Measurements from ENCODE around the gene ZBTB21. TPM values are rescaled to one million over a fixed set of nuclear protein-coding genes. Genes with fewer than 3 reads are reported as not detected.

ZBTB21 gene
- total and polyA plus RNA-seq, 2 of the 8 experiments (the other 6 are each of a cell fraction or from before 2014, with no cell fraction given) = 3.9 to 17.8 TPM

- H3K4me3 ChIP-seq (ENCODE audit: extremely low read depth in 1 of 4, insufficient read depth in 2 of 4, low read depth in 3 of 4, low read length in 4 of 4) = no peak overlapping the region
- no peaks in the 10 kb centered on the region for H3K79me2 ChIP-seq (ENCODE audit: control insufficient read depth in 1 of 2, insufficient read depth in 2 of 2, low read length in 2 of 2)
- H2AFZ ChIP-seq (ENCODE audit: low read length) = no peak overlapping the region
- no peak for TF ChIP-seq ATF3 (IDR thresholded peaks at IDR 0.05; ENCODE audit: insufficient read depth, low read depth, low read length)
- TF ChIP-seq POLR2A (IDR thresholded peaks at IDR 0.05; ENCODE audit: control extremely low read depth in 1 of 2, low read depth in 2 of 2, low read length in 2 of 2) = no peak
- no peak for TF ChIP-seq YY1 (IDR thresholded peaks at IDR 0.05; ENCODE audit: low read depth, low read length)
- no peak for TF ChIP-seq KDM4A (IDR thresholded peaks at IDR 0.05; ENCODE audit: low read depth, low read length, severe bottlenecking)
- TF ChIP-seq CBX5 (IDR thresholded peaks at IDR 0.05; ENCODE audit: low read depth, low read length) = no peak
- H3K14ac ChIP-seq (ENCODE audit: insufficient read length) = no peak overlapping the region
- H3K9ac ChIP-seq (replicated peaks in 1 of 4; ENCODE audit: extremely low read depth in 1 of 4, low read depth in 3 of 4, low read length in 3 of 4) = no peak overlapping the region
- no peak overlapping the region for H3K27ac ChIP-seq (ENCODE audit: low read depth, low read length)
- H2BK5ac ChIP-seq (ENCODE audit: low read depth, low read length) = no peak overlapping the region
- H4K20me1 ChIP-seq (replicated peaks in 1 of 2; ENCODE audit: control insufficient read depth in 1 of 2, insufficient read depth in 2 of 2, low read length in 2 of 2) = no peaks in the 10 kb centered on the region
- no peak overlapping the region for H3K56ac ChIP-seq (replicated peaks; ENCODE audit: insufficient read length, low read depth, low read length)
- H2BK20ac ChIP-seq (ENCODE audit: low read length) = no peak overlapping the region
- H3K4me2 ChIP-seq (ENCODE audit: insufficient read depth in 1 of 2, low read depth in 2 of 2, low read length in 2 of 2) = no peak overlapping the region
- ChIA-PET CTCF (ENCODE audit: partially characterized antibody) (interaction anchor here (1.0 kb wide), 1 partner anchor 140 kb away, joined by 3 read pairs; no protein-coding TSS in a partner anchor), POLR2A (ENCODE audit: partially characterized antibody) (no interaction called here)
- no peak overlapping the region for H4K8ac ChIP-seq (ENCODE audit: extremely low read depth, insufficient read depth, low read length)
- H4K91ac ChIP-seq (replicated peaks; ENCODE audit: insufficient read length, low read length) = no peak overlapping the region
- H3K4ac ChIP-seq (replicated peaks; ENCODE audit: insufficient read length, low read depth, low read length) = no peak overlapping the region
- FAIRE-seq = no peak
- no peak overlapping the region for H4K5ac ChIP-seq (ENCODE audit: insufficient read length, low read depth, low read length)
- H3K23ac ChIP-seq (ENCODE audit: insufficient read length) = no peak overlapping the region
- H2BK12ac ChIP-seq (ENCODE audit: low read depth, low read length) = no peak overlapping the region
- no peak for DNase-seq (ENCODE audit: low read depth in 1 of 2, low spot score in 2 of 2)
- no peak overlapping the region for H2AK5ac ChIP-seq (ENCODE audit: low read depth, low read length)
- H3K18ac ChIP-seq (ENCODE audit: extremely low read depth, low read length) = peak overlapping the region; percentile 60
- WGBS, 2 experiments (ENCODE audit: extremely low coverage in 1 of 2, insufficient coverage in 1 of 2, insufficient read length in 1 of 2, insufficient replicate concordance in 2 of 2, low coverage in 1 of 2, low lambda C conversion rate in 2 of 2, missing lambda C conversion rate in 1 of 2) = 78% methylated on average over 4 of the region's 4 CpGs; no CpG with 5 or more reads in 1 of the 2 experiments
- no peak overlapping the region for H2BK120ac ChIP-seq (replicated peaks; ENCODE audit: low read depth, low read length)
- no peaks in the 10 kb centered on the region for H3K27me3 ChIP-seq (replicated peaks in 1 of 4; ENCODE audit: control insufficient read depth in 3 of 4, extremely low read depth in 1 of 4, insufficient read depth in 3 of 4, low read length in 3 of 4)
- no peak overlapping the region for H2BK15ac ChIP-seq (ENCODE audit: low read length)
- H3K23me2 ChIP-seq (ENCODE audit: low read depth, low read length) = no peaks in the 10 kb centered on the region
- peaks cover 0 to 5% (median 0%) of the 10 kb centered on the region in 4 experiments; a peak in 3 of 7 replicates for H3K4me1 ChIP-seq (replicated peaks in 1 of 4; ENCODE audit: control insufficient read depth in 3 of 4, insufficient read depth in 4 of 4, low read length in 3 of 4)
- H3K36me3 ChIP-seq (ENCODE audit: control insufficient read depth in 2 of 4, insufficient read depth in 4 of 4, low read length in 3 of 4) = no peaks in the 10 kb centered on the region
- H3K79me1 ChIP-seq (ENCODE audit: low read depth, low read length) = no peaks in the 10 kb centered on the region
- no peaks in the 10 kb centered on the region for H3K9me3 ChIP-seq (ENCODE audit: insufficient read depth in 2 of 2, low read depth in 1 of 2, low read length in 1 of 2)
These were observed 42.5 kb downstream of the ZBTB21 start for GRCh38 chr21:41967708-41968107.
